SH-SY5Y (cell line): ENCODE data around the gene PLD4.

Experiments used
- GATA2 ChIP-seq: IDR thresholded peaks from 2 replicates; pipeline ENCODE4 v1.6.1; 2011; ENCODE audit warnings: mild to moderate bottlenecking, low read depth, low read length
- GATA3 ChIP-seq: IDR thresholded peaks from 2 replicates; pipeline ENCODE4 v1.6.1; 2011; ENCODE audit warnings: low read depth, mild to moderate bottlenecking, low read length, moderate library complexity

DNA sequence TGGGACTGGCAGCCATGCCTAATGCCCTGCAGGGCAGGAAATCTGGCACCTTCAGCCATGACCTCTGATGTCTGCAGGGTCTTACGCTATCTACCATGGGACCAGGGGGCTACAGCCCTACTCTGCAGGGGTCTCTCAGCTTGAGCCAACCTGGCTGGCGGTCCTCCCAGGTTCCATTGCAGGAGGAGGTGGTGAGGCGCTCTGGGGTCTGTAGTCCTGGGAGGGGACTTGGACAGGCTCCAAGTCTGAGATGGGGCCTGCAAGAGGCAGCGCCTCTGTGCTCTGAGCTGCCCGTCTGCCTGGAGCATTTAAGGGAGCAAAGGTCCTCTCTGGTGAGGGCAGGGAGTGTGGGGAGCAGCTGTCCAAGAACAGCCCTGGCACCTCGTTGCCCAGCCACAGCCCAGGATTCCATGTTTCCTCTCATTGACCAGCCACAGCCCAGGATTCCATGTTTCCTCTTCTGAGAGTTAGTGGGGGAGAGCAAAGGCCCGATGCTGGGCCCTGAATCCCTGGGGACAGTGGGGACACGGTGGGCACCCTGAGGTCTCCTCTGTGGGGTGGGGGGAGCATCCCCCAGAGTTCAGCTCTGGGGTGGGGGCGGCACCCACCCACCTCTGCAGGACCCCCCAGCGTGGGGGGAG lies 655 bp downstream of the PLD4 start:
- TF ChIP-seq GATA3 (no peak), GATA2 (no peak)
